Measurements from ENCODE around the gene FAF1. TPM values are rescaled to one million over a fixed set of nuclear protein-coding genes. Genes with fewer than 3 reads are reported as not detected.

The FAF1 gene
- polyA plus RNA-seq, 1 of the 3 experiments (the other 2 are of a cell fraction): 8.7 TPM

Small RNA genes lying within 50 kb of the gene (small RNA-seq; reads per million reads assigned to genes)
- 0 to 3.0 (median 0.43) reads per million in 7 experiments for gene RNU6-1026P

Other genes with a start within 250 kb of the FAF1 start
- 27.0 and 29.4 TPM in 2 replicates for gene CDKN2C, start 10.0 kb upstream of the FAF1 start, polyA plus RNA-seq (2012; rRNA removed)
- gene C1orf185, start 142.0 kb upstream of the FAF1 start, polyA plus RNA-seq (2012; rRNA removed): not detected in 2 replicates